HEK293 (cell line): ENCODE measurements around the gene TIAM1.

ENCODE experiments used
- CTCF ChIA-PET: fragments of 350-600 bp; formaldehyde crosslinking; extraction: SDS; loops from one replicate; lab custom pipeline; 2021; ENCODE audit warnings: antibody characterized with exemption; lab: Yijun Ruan, JAX
- POLR2A ChIA-PET: fragments of 300-600 bp; formaldehyde crosslinking; extraction: SDS; loops from one replicate; lab custom pipeline; 2020; ENCODE audit warnings: antibody characterized with exemption, inconsistent platforms; lab: Yijun Ruan, JAX
- H3K27ac ChIP-seq: fragments of 200-500 bp; sonication (Bioruptor generic); 2 replicates; pipeline ENCODE4 v1.5.1; 2014; ENCODE audit warnings: low read depth, low read length, control low read depth, inconsistent platforms; ENCODE audit errors: extremely low read depth
- H3K36me3 ChIP-seq, 2 experiments: fragments of 200-500 bp in 1 of 2; sonication (Bioruptor generic) in 1 of 2; 1 replicate in 1 of 2; 2 replicates in 1 of 2; pipeline ENCODE4 v1.5.1; 2014 to 2017; ENCODE audit warnings: inconsistent platforms in 2 of 2, low read length in 2 of 2; ENCODE audit not compliant: control insufficient read depth in 2 of 2, insufficient read depth in 1 of 2
- H3K4me1 ChIP-seq: fragments of 200-500 bp; sonication (Bioruptor generic); 2 replicates; pipeline ENCODE4 v1.5.1; 2014; ENCODE audit warnings: mild to moderate bottlenecking, low read length, inconsistent platforms; ENCODE audit not compliant: control insufficient read depth, insufficient read depth
- H3K4me3 ChIP-seq: 2 replicates; pipeline ENCODE4 v1.5.1; 2011; ENCODE audit warnings: low read depth, mild to moderate bottlenecking, control low read depth, low read length, moderate library complexity
- H3K9me3 ChIP-seq: fragments of 200-500 bp; sonication (Bioruptor generic); 2 replicates; pipeline ENCODE4 v1.5.1; 2014; ENCODE audit warnings: low read depth, low read length, inconsistent platforms; ENCODE audit not compliant: control insufficient read depth, insufficient read depth
- ATF2 ChIP-seq: fragments of 450-650 bp; formaldehyde crosslinking; IDR thresholded peaks from 2 replicates; pipeline ENCODE4 v1.5.1; 2016; ENCODE audit warnings: missing biosample characterization, missing genetic modification characterization, low read depth
- BCL6B ChIP-seq: fragments of 450-650 bp; formaldehyde crosslinking; IDR thresholded peaks from 2 replicates; pipeline ENCODE4 v1.5.1; 2017; ENCODE audit warnings: missing biosample characterization, missing genetic modification characterization
- PRDM6 ChIP-seq: fragments of 450-650 bp; formaldehyde crosslinking; IDR thresholded peaks from 2 replicates; pipeline ENCODE4 v1.5.1; 2017; ENCODE audit warnings: missing biosample characterization, missing genetic modification characterization
- SETDB1 ChIP-seq: IDR thresholded peaks from one replicate; pipeline ENCODE4 v1.6.1; 2017; ENCODE audit warnings: mild to moderate bottlenecking, low read length, moderate library complexity, mixed read lengths; ENCODE audit not compliant: insufficient read length
- SP2 ChIP-seq: fragments of 450-650 bp; formaldehyde crosslinking; IDR thresholded peaks from 2 replicates; pipeline ENCODE4 v1.5.1; 2016; ENCODE audit warnings: missing biosample characterization, missing genetic modification characterization
- TCF7L2 ChIP-seq: IDR thresholded peaks from 2 replicates; pipeline ENCODE4 v1.6.1; 2011; ENCODE audit warnings: low read depth, mild to moderate bottlenecking, inconsistent platforms, low read length, moderate library complexity, borderline replicate concordance
- ZBTB20 ChIP-seq: fragments of 450-650 bp; formaldehyde crosslinking; IDR thresholded peaks from 2 replicates; pipeline ENCODE4 v1.5.1; 2016; ENCODE audit warnings: missing biosample characterization, missing genetic modification characterization
- ZBTB26 ChIP-seq: fragments of 450-650 bp; formaldehyde crosslinking; optimal IDR thresholded peaks from 2 replicates; pipeline ENCODE3; 2016; ENCODE audit warnings: missing biosample characterization, mild to moderate bottlenecking, missing genetic modification characterization
- ZFP3 ChIP-seq: fragments of 450-650 bp; formaldehyde crosslinking; IDR thresholded peaks from 2 replicates; pipeline ENCODE4 v1.5.1; 2016; ENCODE audit warnings: low read depth, missing biosample characterization, missing genetic modification characterization
- ZFP69B ChIP-seq: fragments of 450-650 bp; formaldehyde crosslinking; IDR thresholded peaks from 2 replicates; pipeline ENCODE4 v1.5.1; 2016; ENCODE audit warnings: missing biosample characterization, missing genetic modification characterization
- ZNF169 ChIP-seq: fragments of 450-650 bp; formaldehyde crosslinking; IDR thresholded peaks from 2 replicates; pipeline ENCODE4 v1.5.1; 2016; ENCODE audit warnings: missing biosample characterization, missing genetic modification characterization
- ZNF221 ChIP-seq: fragments of 450-650 bp; formaldehyde crosslinking; IDR thresholded peaks from 2 replicates; pipeline ENCODE4 v1.5.1; 2017; ENCODE audit warnings: missing biosample characterization, missing genetic modification characterization, borderline replicate concordance
- ZNF24 ChIP-seq: fragments of 450-650 bp; formaldehyde crosslinking; IDR thresholded peaks from 2 replicates; pipeline ENCODE4 v1.5.1; 2016; ENCODE audit warnings: missing biosample characterization, missing genetic modification characterization
- ZNF423 ChIP-seq: fragments of 450-650 bp; formaldehyde crosslinking; IDR thresholded peaks from 2 replicates; pipeline ENCODE4 v1.5.1; 2016; ENCODE audit warnings: missing biosample characterization, missing genetic modification characterization
- ZNF513 ChIP-seq: fragments of 450-650 bp; IDR thresholded peaks from 2 replicates; pipeline ENCODE4 v1.5.1; 2018; ENCODE audit warnings: missing biosample characterization, missing genetic modification characterization
- ZNF549 ChIP-seq: fragments of 450-650 bp; IDR thresholded peaks from 2 replicates; pipeline ENCODE4 v1.5.1; 2018; ENCODE audit warnings: missing biosample characterization, missing genetic modification characterization, mild to moderate bottlenecking, inconsistent platforms, moderate library complexity
- ZNF645 ChIP-seq: fragments of 450-650 bp; formaldehyde crosslinking; IDR thresholded peaks from 2 replicates; pipeline ENCODE4; 2016; ENCODE audit warnings: missing biosample characterization, missing genetic modification characterization
- ZNF701 ChIP-seq: fragments of 450-650 bp; formaldehyde crosslinking; IDR thresholded peaks from 2 replicates; pipeline ENCODE4 v1.5.1; 2016; ENCODE audit warnings: missing biosample characterization, missing genetic modification characterization
- ZNF707 ChIP-seq: fragments of 450-650 bp; formaldehyde crosslinking; IDR thresholded peaks from 2 replicates; pipeline ENCODE4 v1.5.1; 2016; ENCODE audit warnings: missing biosample characterization, missing genetic modification characterization
- ZNF768 ChIP-seq: fragments of 450-650 bp; formaldehyde crosslinking; IDR thresholded peaks from 2 replicates; pipeline ENCODE4 v1.5.1; 2018; ENCODE audit warnings: missing biosample characterization, mild to moderate bottlenecking, missing genetic modification characterization
- ZNF785 ChIP-seq: fragments of 450-650 bp; formaldehyde crosslinking; IDR thresholded peaks from 2 replicates; pipeline ENCODE4 v1.5.1; 2016; ENCODE audit warnings: missing biosample characterization, missing genetic modification characterization
- ZSCAN16 ChIP-seq: fragments of 450-650 bp; formaldehyde crosslinking; IDR thresholded peaks from 2 replicates; pipeline ENCODE4 v1.5.1; 2016; ENCODE audit warnings: missing biosample characterization, missing genetic modification characterization
- ZSCAN5A ChIP-seq: fragments of 450-650 bp; formaldehyde crosslinking; IDR thresholded peaks from 2 replicates; pipeline ENCODE4 v1.5.1; 2016; ENCODE audit warnings: missing biosample characterization, missing genetic modification characterization

TIAM1 gene

GRCh38 chr21:31383770-31384169, 39.7 kb upstream of the TIAM1 start (continued):
- TF ChIP-seq ZNF169 (tag by site-specific recombination) (no peak), ZNF549 (tag by site-specific recombination) (no peak), SP2 (tag by site-specific recombination) (no peak), ZBTB20 (tag by site-specific recombination) (no peak), ZNF221 (tag by site-specific recombination) (no peak), ZFP3 (tag by site-specific recombination) (no peak), ZNF513 (tag by site-specific recombination) (no peak), ZNF24 (no peak), ATF2 (no peak)

GRCh38 chr21:31382060-31382459, 38.0 kb upstream of the TIAM1 start:
- CTCF ChIA-PET, result interaction anchor here (0.7 kb wide), 1 partner anchor 276 kb away, joined by 3 read pairs; no protein-coding TSS in a partner anchor
- POLR2A ChIA-PET, result no interaction called here

More at GRCh38 chr21:31382060-31382459, 38.0 kb upstream of the TIAM1 start:
- no peak overlapping the region for H3K27ac ChIP-seq
- no peak overlapping the region for H3K4me3 ChIP-seq
- peaks cover 9% of the 10 kb centered on the region for H3K4me1 ChIP-seq
- no peaks in the 10 kb centered on the region for H3K36me3 ChIP-seq
- no peak for TF ChIP-seq BCL6B (tag by site-specific recombination)
- TF ChIP-seq ZFP69B (tag by site-specific recombination), result no peak
- TF ChIP-seq ZSCAN5A (tag by site-specific recombination), result no peak
- no peak for TF ChIP-seq SETDB1
- no peak for TF ChIP-seq ZBTB26 (tag by site-specific recombination)
- no peak for TF ChIP-seq ZNF768
- TF ChIP-seq PRDM6, result no peak
- no peak for TF ChIP-seq TCF7L2
- no peak for TF ChIP-seq ZSCAN16 (tag by site-specific recombination)
- TF ChIP-seq ZNF707 (tag by site-specific recombination), result no peak
- no peak for TF ChIP-seq ZNF785 (tag by site-specific recombination)
- no peak for TF ChIP-seq ZNF701 (tag by site-specific recombination)
- TF ChIP-seq ZNF423 (tag by site-specific recombination), result no peak
- no peak for TF ChIP-seq ZNF645 (tag by site-specific recombination)
- no peaks in the 10 kb centered on the region for H3K9me3 ChIP-seq
